A673 (cell line): ENCODE data around the gene ADGRG3.

ENCODE experiments used
- CTCF ChIP-seq: fragments of 300-800, 200-600 bp; sonication (generic); conservative IDR thresholded peaks from 2 replicates; pipeline ENCODE4 v1.5.1; 2017; ENCODE audit warnings: low read depth, mild to moderate bottlenecking, antibody characterized with exemption, low read length, moderate library complexity, mixed read lengths
- EZH2 ChIP-seq: fragments of 200-600 bp; sonication (generic); IDR thresholded peaks from 2 replicates; pipeline ENCODE4 v1.6.1; 2017; ENCODE audit warnings: borderline replicate concordance, low read depth, mild to moderate bottlenecking, mixed read lengths, antibody characterized with exemption, low read length; ENCODE audit not compliant: poor library complexity, severe bottlenecking

- TF ChIP-seq EZH2 (no peak), CTCF (no peak)
Observed at GRCh38 chr16:57628783-57629293, 39.3 kb upstream of the ADGRG3 start.
